Common myeloid progenitor, CD34-positive (primary cell): ENCODE results near the gene SPAG8.
A peak's percentile ranks its signal among the peaks of the same experiment; 100 is the strongest.

Experiments
- CTCF ChIA-PET: fragments of 350-600 bp; sonication (Branson Sonifier 250); formaldehyde crosslinking; loops from one replicate; lab custom pipeline; 2021; ENCODE audit warnings: antibody characterized with exemption; lab: Charles Lee
- POLR2A ChIA-PET: fragments of 350-600 bp; sonication (Branson Sonifier 250); formaldehyde crosslinking; loops from one replicate; lab custom pipeline; 2021; ENCODE audit warnings: antibody characterized with exemption; lab: Charles Lee
- DNase-seq, 3 donors: peaks; one replicate each; pipeline versions ENCODE4 v3.0.0 to v3.0.0-alpha.2; 2013
- H3K27ac ChIP-seq, 2 experiments: 1 replicate in 1 of 2; 2 replicates in 1 of 2; pipeline ENCODE4 v1.7.0; 2013; ENCODE audit warnings: inconsistent platforms in 2 of 2, low read length in 2 of 2, mild to moderate bottlenecking in 2 of 2, low read depth in 1 of 2, moderate library complexity in 1 of 2; ENCODE audit not compliant: severe bottlenecking in 2 of 2, insufficient read depth in 1 of 2, poor library complexity in 1 of 2
- H3K27me3 ChIP-seq, 5 experiments: replicated peaks in 2 of 5; 1 replicate in 3 of 5; 2 replicates in 2 of 5; pipeline versions ENCODE4 v1.6.1 to v1.7.0; 2013; ENCODE audit warnings: low read length in 4 of 5, mild to moderate bottlenecking in 2 of 5, moderate library complexity in 2 of 5, inconsistent platforms in 1 of 5; ENCODE audit not compliant: insufficient read depth in 5 of 5, control insufficient read depth in 4 of 5
- H3K36me3 ChIP-seq, 4 experiments: 1 replicate in 2 of 4; 2 replicates in 2 of 4; pipeline versions ENCODE4 v1.6.1 to v1.7.0; 2013; ENCODE audit warnings: low read length in 3 of 4, control low read depth in 1 of 4, mild to moderate bottlenecking in 1 of 4; ENCODE audit not compliant: control insufficient read depth in 4 of 4, insufficient read depth in 4 of 4
- H3K4me1 ChIP-seq, 4 experiments: 1 replicate in 3 of 4; 2 replicates in 1 of 4; pipeline versions ENCODE4 v1.6.1 to v1.7.1; 2013; ENCODE audit warnings: low read length in 3 of 4, mild to moderate bottlenecking in 3 of 4, control low read depth in 1 of 4, inconsistent platforms in 1 of 4, moderate library complexity in 1 of 4; ENCODE audit not compliant: control insufficient read depth in 4 of 4, insufficient read depth in 4 of 4; ENCODE audit errors: control extremely low read depth in 1 of 4
- H3K4me3 ChIP-seq, 7 experiments: 1 replicate in 4 of 7; 2 replicates in 3 of 7; pipeline versions ENCODE4 v1.5.1 to v1.7.0; 2013; ENCODE audit warnings: mild to moderate bottlenecking in 7 of 7, low read length in 6 of 7, moderate library complexity in 6 of 7, inconsistent platforms in 2 of 7, low read depth in 2 of 7, control low read depth in 1 of 7; ENCODE audit not compliant: insufficient read depth in 4 of 7, control insufficient read depth in 1 of 7; ENCODE audit errors: extremely low read depth in 1 of 7
- H3K9me3 ChIP-seq, 5 experiments: 1 replicate in 4 of 5; 2 replicates in 1 of 5; pipeline versions ENCODE4 v1.6.1 to v1.7.1; 2013; ENCODE audit warnings: low read length in 4 of 5, mild to moderate bottlenecking in 2 of 5, inconsistent platforms in 1 of 5, low read depth in 1 of 5, moderate library complexity in 1 of 5; ENCODE audit not compliant: control insufficient read depth in 4 of 5, insufficient read depth in 2 of 5; ENCODE audit errors: control extremely low read depth in 1 of 5
- WGBS: methylation state at CpG from one replicate; pipeline ENCODE4 v1.1.5; 2013; ENCODE audit not compliant: insufficient coverage; 5-methylcytosine and 5-hydroxymethylcytosine counted together

The SPAG8 gene

DNA sequence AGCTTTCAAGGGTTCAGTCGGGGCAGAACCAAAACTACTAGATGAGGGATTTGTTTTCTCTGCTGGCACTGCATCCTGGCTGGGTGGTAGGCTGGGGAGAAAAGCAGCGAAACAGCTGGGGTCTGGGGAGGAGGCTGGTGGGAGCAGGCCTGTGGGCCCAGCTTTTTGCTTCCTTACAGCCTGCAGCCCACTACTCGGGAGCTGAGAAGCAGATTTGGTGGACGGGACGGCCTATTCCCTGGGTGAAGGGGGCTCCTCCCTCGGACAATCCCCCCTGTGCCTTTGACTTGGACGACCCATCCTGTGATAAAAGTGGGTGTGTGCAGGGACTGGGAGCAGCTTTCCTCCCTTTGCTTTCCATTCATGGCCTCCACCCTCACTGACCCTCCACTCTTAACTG, 11.5 kb downstream of the SPAG8 start:
- peaks cover 0 to 27% (median 13%) of the 10 kb centered on the region in 4 experiments for H3K36me3 ChIP-seq
- peaks cover 0 to 9% (median 3%) of the 10 kb centered on the region in 4 experiments for H3K4me1 ChIP-seq
- CTCF ChIA-PET: interaction anchor here (1.0 to 2.6 kb wide), 3 partner anchors 11 to 25 kb away, joined by 4 to 7 read pairs (median 4); partner anchors contain the start of gene SPAG8
- no peaks in the 10 kb centered on the region for H3K9me3 ChIP-seq
- no peak overlapping the region for H3K27ac ChIP-seq
- no peak for DNase-seq
- H3K4me3 ChIP-seq: no peak overlapping the region
- H3K27me3 ChIP-seq: no peaks in the 10 kb centered on the region
- POLR2A ChIA-PET: no interaction called here
- WGBS: 98% methylated on average over 6 of the region's 7 CpGs

DNA sequence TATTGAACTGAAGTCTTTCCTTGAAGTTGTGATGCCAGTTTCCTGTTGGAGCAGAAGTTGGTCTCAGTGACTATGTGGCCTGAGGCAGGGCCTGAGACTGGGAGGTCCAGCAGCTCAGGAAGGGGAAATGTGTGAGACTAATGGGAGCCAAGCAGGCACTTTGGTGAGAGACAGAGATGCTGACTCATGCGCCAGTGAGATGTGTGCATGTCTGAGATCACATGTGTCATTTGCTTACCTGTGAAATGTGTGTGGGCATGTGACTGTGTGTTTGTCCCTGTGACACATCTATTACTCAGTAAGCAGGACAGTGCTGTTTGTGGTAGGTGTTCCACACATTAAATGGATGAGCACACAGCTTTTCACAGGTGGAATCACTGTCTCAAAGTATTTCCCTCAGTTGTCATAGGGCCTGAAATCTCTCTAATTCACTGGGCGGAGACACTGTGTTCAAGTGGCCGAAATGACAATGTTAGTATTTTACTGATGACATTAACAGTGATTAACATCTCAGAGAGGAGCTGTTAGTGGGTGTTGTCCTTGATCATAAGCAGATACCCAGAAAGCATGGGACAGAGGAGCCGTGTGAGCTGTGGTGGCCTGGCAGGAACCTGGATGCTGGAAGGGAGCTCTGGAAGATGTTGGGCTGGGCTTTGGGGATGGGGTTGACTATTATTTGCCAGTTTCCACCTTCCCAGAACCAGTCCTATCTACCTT, 13.2 kb downstream of the SPAG8 start:
- ChIA-PET CTCF (interaction anchor here (1.3 to 4.7 kb wide), 6 partner anchors 9 to 27 kb away, joined by 3 to 24 read pairs (median 5); partner anchors contain the start of gene SPAG8), POLR2A (no interaction called here)
- no peak overlapping the region for H3K4me3 ChIP-seq
- H3K9me3 ChIP-seq: no peaks in the 10 kb centered on the region
- H3K4me1 ChIP-seq: peaks cover 0 to 9% (median 3%) of the 10 kb centered on the region in 4 experiments
- WGBS: 66% methylated on average over 3 of the region's 4 CpGs
- H3K27ac ChIP-seq: peak overlapping the region in 1 of 2 experiments; percentile 5
- peak in 2 of 3 donors; percentile 49 to 66 for DNase-seq
- no peaks in the 10 kb centered on the region for H3K27me3 ChIP-seq
- H3K36me3 ChIP-seq: peaks cover 0 to 22% (median 12%) of the 10 kb centered on the region in 4 experiments

DNA sequence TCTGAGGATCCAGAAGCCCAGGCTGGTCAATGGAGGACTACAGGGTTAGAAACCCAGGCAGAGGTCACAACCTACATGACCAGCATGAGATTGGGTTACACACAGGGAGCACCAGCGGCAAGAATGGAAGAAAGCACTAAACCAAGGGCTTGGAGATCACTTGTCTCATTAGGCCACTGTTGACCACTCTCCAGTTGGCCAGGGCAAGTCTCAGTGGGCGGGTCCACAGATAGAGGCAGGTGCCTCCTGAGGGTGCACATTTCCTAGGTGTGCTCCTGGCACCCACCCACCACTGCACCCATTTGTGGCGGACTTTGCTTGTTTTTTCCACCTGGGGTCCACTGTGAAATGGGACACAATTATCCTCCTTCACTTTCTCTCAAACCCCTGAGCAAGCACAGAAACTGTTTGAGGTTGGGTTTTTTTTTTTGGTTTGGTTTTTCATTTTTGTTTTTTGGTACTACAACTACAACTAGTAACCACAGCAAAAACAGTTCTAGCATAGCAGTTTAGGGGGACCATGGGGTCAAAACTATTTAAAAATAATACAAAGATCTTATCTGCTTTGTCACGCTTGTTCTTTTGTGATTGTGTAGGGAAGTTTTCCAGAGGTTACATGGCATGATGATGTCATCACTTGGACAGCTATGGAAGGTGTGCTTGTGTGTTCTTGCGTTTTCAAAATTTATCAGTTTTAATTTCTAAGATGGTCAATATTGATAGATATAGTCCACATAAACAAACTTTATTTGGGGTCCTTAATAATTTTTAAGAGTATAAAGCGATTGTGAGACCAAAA, 14.6 kb downstream of the SPAG8 start:
- no peak overlapping the region for H3K27ac ChIP-seq
- 100% methylated on average over 2 of the region's 6 CpGs for WGBS

DNA sequence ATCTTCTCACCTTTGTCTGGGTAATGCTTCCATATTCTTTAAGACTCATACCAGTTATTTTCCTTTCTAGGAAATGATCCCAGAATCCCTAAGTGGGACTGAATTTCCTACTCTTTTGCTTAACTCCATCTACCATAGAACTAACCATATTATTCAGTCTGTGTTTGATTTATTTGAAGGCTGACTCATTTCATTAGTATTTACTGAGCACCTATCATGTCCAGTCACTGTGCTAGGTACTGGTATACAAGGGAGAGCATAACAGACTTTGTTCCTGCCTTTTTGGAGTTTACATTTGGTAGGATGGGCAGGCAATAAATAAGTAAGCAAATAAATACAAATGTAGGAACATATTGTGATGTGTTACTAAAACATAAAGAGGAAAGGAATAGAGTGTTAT, 16.4 kb downstream of the SPAG8 start:
- Histone ChIP-seq H3K4me3 (no peak overlapping the region), H3K9me3 (no peaks in the 10 kb centered on the region), H3K4me1 (peaks cover 0 to 11% (median 7%) of the 10 kb centered on the region in 4 experiments), H3K36me3 (peaks cover 0 to 13% (median 6%) of the 10 kb centered on the region in 4 experiments), H3K27ac (no peak overlapping the region), H3K27me3 (peaks cover 0 to 3% (median 0%) of the 10 kb centered on the region in 5 experiments)
- POLR2A ChIA-PET: no interaction called here
- no peak for DNase-seq
- CTCF ChIA-PET: interaction anchor here (1.0 to 4.7 kb wide), 8 partner anchors 10 to 86 kb away, joined by 3 to 24 read pairs (median 4); no protein-coding TSS in a partner anchor

More for the DNA sequence above, 14.6 kb downstream of the SPAG8 start:
- Histone ChIP-seq H3K4me3 (no peak overlapping the region), H3K9me3 (no peaks in the 10 kb centered on the region), H3K4me1 (peaks cover 0 to 9% (median 3%) of the 10 kb centered on the region in 4 experiments), H3K27me3 (no peaks in the 10 kb centered on the region), H3K36me3 (peaks cover under 1 to 23% (median 11%) of the 10 kb centered on the region in 4 experiments)
- no peak for DNase-seq
- ChIA-PET POLR2A (interaction anchor here (0.6 kb wide), 1 partner anchor 85 kb away, joined by 3 read pairs; no protein-coding TSS in a partner anchor), CTCF (interaction anchor here (1.0 to 4.7 kb wide), 6 partner anchors 8 to 80 kb away, joined by 3 to 24 read pairs (median 5); partner anchors contain the start of genes CREB3, SPAG8 and TLN1)

DNA sequence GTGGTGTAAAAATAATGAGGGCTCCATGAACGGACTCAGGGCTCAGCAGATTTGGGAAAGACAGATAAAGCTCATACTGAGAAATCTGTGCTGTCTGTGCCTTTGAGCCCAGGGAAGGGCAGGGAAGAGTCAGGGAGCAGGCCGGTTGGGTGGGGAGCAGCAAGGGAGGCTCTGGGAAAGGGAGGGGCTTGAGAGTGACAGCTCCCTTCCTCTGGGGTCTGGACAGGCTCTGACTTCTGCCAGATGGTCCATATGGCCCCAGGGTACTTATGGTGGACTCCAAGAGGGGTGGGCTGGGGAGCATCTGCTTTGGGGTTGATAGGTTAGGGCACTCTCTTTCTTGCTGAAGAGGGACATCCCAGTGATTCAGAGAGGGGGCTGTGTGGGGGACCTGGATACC, 18.6 kb downstream of the SPAG8 start:
- Histone ChIP-seq H3K27me3 (peaks cover 0 to 3% (median 0%) of the 10 kb centered on the region in 5 experiments), H3K4me3 (no peak overlapping the region), H3K9me3 (no peaks in the 10 kb centered on the region), H3K36me3 (peaks cover 0 to 7% (median 4%) of the 10 kb centered on the region in 4 experiments), H3K4me1 (peaks cover 0 to 20% (median 11%) of the 10 kb centered on the region in 4 experiments), H3K27ac (no peak overlapping the region)
- DNase-seq: no peak
- POLR2A ChIA-PET: no interaction called here
- WGBS: 93% methylated on average over 2 of the region's 2 CpGs
- CTCF ChIA-PET: interaction anchor here (0.6 to 2.8 kb wide), 8 partner anchors 10 to 464 kb away, joined by 3 to 27 read pairs (median 4); partner anchors contain the start of genes HINT2 and SPAG8

DNA sequence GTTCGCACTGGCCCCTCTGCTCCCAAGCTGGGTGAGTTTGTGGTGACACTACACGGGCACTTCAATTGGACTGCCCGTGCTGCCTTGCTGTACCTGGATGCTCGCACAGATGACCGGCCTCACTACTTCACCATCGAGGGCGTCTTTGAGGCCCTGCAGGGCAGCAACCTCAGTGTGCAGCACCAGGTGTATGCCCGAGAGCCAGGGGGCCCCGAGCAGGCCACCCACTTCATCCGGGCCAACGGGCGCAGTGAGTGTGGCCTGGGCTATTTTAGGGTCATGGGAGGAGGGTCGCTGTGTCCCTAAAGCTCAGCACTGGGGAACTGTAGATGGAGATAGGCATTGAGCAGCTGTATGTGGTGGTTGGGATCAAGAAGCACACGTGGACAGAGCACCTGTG, 19.2 kb downstream of the SPAG8 start:
- CTCF ChIA-PET: interaction anchor here (0.7 to 2.8 kb wide), 9 partner anchors 10 to 110 kb away, joined by 3 to 27 read pairs (median 4); partner anchors contain the start of genes HINT2 and SPAG8
- H3K4me3 ChIP-seq: no peak overlapping the region
- peaks cover 0 to 7% (median 4%) of the 10 kb centered on the region in 4 experiments for H3K36me3 ChIP-seq
- peaks cover 0 to 18% (median 10%) of the 10 kb centered on the region in 4 experiments for H3K4me1 ChIP-seq
- no peak for DNase-seq
- no peaks in the 10 kb centered on the region for H3K9me3 ChIP-seq
- no peak overlapping the region for H3K27ac ChIP-seq
- POLR2A ChIA-PET: interaction anchor here (0.5 kb wide), 1 partner anchor 531 kb away, joined by 3 read pairs; no protein-coding TSS in a partner anchor
- WGBS: 98% methylated on average over 12 of the region's 14 CpGs
- H3K27me3 ChIP-seq: peaks cover 0 to 3% (median 0%) of the 10 kb centered on the region in 5 experiments
